Naive thymus-derived CD4-positive, alpha-beta T cell (primary cell): Measurements from ENCODE around the gene ITGB4. TPM values are rescaled to one million over a fixed set of nuclear protein-coding genes. Genes with fewer than 3 reads are reported as not detected.
A peak's percentile ranks its signal among the peaks of the same experiment; 100 is the strongest.

Source experiments
- ATAC-seq: fragments of 150-1000 bp; cut with Tn5 transposase; 2 replicates; pipeline ENCODE4 v1.10.0; 2021; ENCODE audit warnings: mild to moderate bottlenecking, moderate library complexity
- CTCF ChIA-PET: fragments of 350-600 bp; sonication (Branson Sonifier 250); formaldehyde crosslinking; loops from one replicate; lab custom pipeline; 2021; ENCODE audit warnings: antibody characterized with exemption; lab: Charles Lee
- POLR2A ChIA-PET: fragments of 350-600 bp; sonication (Branson Sonifier 250); formaldehyde crosslinking; loops from one replicate; lab custom pipeline; 2021; ENCODE audit warnings: antibody characterized with exemption, inconsistent platforms; lab: Charles Lee
- DNase-seq, 9 donors: peaks; one replicate each; pipeline versions ENCODE4 v3.0.0 to v3.0.0-alpha.2; 2020 to 2022; ENCODE audit warnings: mixed read lengths in 1 of 9
- H3K27ac ChIP-seq: one replicate; pipeline ENCODE4 v1.7.0; 2013; ENCODE audit warnings: mild to moderate bottlenecking, low read depth, low read length, moderate library complexity
- H3K27me3 ChIP-seq, 2 donors: one replicate each; pipeline ENCODE4 v1.7.0; 2013; ENCODE audit warnings: low read length in 2 of 2, mild to moderate bottlenecking in 2 of 2, moderate library complexity in 2 of 2; ENCODE audit not compliant: control insufficient read depth in 2 of 2, insufficient read depth in 2 of 2
- H3K36me3 ChIP-seq, 3 experiments: 1 replicate in 2 of 3; 2 replicates in 1 of 3; pipeline ENCODE4 v1.7.0; 2013; ENCODE audit warnings: low read length in 3 of 3, mild to moderate bottlenecking in 3 of 3, moderate library complexity in 1 of 3; ENCODE audit not compliant: insufficient read depth in 3 of 3, control insufficient read depth in 2 of 3
- H3K4me1 ChIP-seq, 2 donors: one replicate each; pipeline ENCODE4 v1.7.0; 2013; ENCODE audit warnings: low read length in 2 of 2, mild to moderate bottlenecking in 2 of 2, moderate library complexity in 1 of 2; ENCODE audit not compliant: control insufficient read depth in 2 of 2, insufficient read depth in 2 of 2
- H3K4me3 ChIP-seq: 2 replicates; pipeline ENCODE4 v1.7.0; 2013; ENCODE audit warnings: mild to moderate bottlenecking, low read length
- H3K9me3 ChIP-seq, 3 experiments: 1 replicate in 2 of 3; 2 replicates in 1 of 3; pipeline ENCODE4 v1.7.0; 2013; ENCODE audit warnings: low read length in 3 of 3; ENCODE audit not compliant: control insufficient read depth in 2 of 3
- H3K27ac Mint-ChIP-seq, 9 donors: one replicate each; pipeline ENCODE4 v1.8.0; 2020 to 2022; ENCODE audit warnings: mixed read lengths in 9 of 9, mild to moderate bottlenecking in 8 of 9, moderate library complexity in 5 of 9, inconsistent platforms in 2 of 9
- H3K27me3 Mint-ChIP-seq, 5 donors: one replicate each; pipeline ENCODE4 v1.8.0; 2021 to 2022; ENCODE audit warnings: mixed read lengths in 5 of 5, mild to moderate bottlenecking in 1 of 5
- H3K36me3 Mint-ChIP-seq, 5 donors: one replicate each; pipeline ENCODE4 v1.8.0; 2020 to 2022; ENCODE audit warnings: mixed read lengths in 5 of 5, mild to moderate bottlenecking in 3 of 5, inconsistent platforms in 1 of 5
- H3K4me1 Mint-ChIP-seq, 7 donors: one replicate each; pipeline ENCODE4 v1.8.0; 2020 to 2022; ENCODE audit warnings: mixed read lengths in 7 of 7, mild to moderate bottlenecking in 3 of 7, inconsistent platforms in 1 of 7
- H3K4me3 Mint-ChIP-seq, 10 donors: one replicate each; pipeline ENCODE4 v1.8.0; 2020 to 2022; ENCODE audit warnings: mild to moderate bottlenecking in 10 of 10, mixed read lengths in 10 of 10, moderate library complexity in 6 of 10, inconsistent platforms in 2 of 10
- H3K9me3 Mint-ChIP-seq, 11 donors: one replicate each; pipeline ENCODE4 v1.8.0; 2020 to 2022; ENCODE audit warnings: mixed read lengths in 11 of 11, mild to moderate bottlenecking in 4 of 11, inconsistent platforms in 1 of 11, moderate library complexity in 1 of 11
- intact Hi-C, 2 donors: fragments of 100-400 bp; cut with micrococcal nuclease; formaldehyde crosslinking; loops; one replicate each; pipeline ENCODE4 v1.15.1; 2023
- polyA plus RNA-seq, 2 donors: library from polyadenylated mRNA; unstranded; fragments of 300-500 nt; fragmentation: Illumina TruSeq; gene quantifications; one replicate each; pipeline ENCODE4 v1.2.3, GENCODE V29; 2021
- total RNA-seq, 6 experiments: library from RNA in 5 of 6; stranded (reverse) in 5 of 6; gene quantifications; 1 replicate in 5 of 6; 2 replicates in 1 of 6; pipeline ENCODE4 v1.2.3 and lab custom pipeline; 2021 to 2026

The ITGB4 gene
- total and polyA plus RNA-seq, 7 experiments from 2014 or later: 0.09 to 1.8 (median 0.77) TPM

DNA sequence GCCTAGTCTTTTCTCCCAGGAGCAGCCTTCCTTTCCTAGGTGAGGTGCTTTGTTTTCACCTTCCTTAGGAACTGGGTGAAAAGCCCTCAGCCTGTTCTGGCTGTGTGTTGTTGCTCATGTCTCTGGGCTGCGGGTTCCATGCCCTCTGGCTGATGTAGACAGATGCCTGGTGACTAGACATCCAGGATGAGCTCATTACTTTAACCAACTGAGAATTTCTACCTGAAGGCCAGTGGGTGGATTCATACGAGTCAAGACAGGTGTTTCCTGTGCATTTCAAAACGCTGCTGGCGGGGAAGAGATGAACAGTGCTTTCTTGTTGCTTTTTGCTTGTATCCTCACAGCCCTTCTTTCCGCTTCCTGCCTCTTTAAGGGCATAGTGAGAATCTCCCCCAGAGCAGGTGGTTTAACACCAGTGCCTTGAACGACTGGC lies 31.8 kb upstream of the ITGB4 start:
- Mint-ChIP-seq H3K27ac (peak overlapping the region; percentile 78 to 95 (median 93)), H3K27me3 (no peaks in the 10 kb centered on the region), H3K9me3 (no peaks in the 10 kb centered on the region), H3K36me3 (peaks cover 0 to 23% (median 4%) of the 10 kb centered on the region in 5 donors), H3K4me1 (peaks cover 39 to 69% (median 59%) of the 10 kb centered on the region in 7 donors), H3K4me3 (peak overlapping the region; percentile 52 to 83 (median 68))
- H3K36me3 ChIP-seq: peaks cover 0 to 44% (median 0%) of the 10 kb centered on the region in 3 experiments
- no peaks in the 10 kb centered on the region for H3K9me3 ChIP-seq
- H3K27me3 ChIP-seq: no peaks in the 10 kb centered on the region
- ATAC-seq (peak; percentile 86), DNase-seq (peak in 8 of 9 donors; percentile 31 to 85 (median 80))
- H3K4me3 ChIP-seq: no peak overlapping the region
- POLR2A ChIA-PET: interaction anchor here (0.6 to 1.8 kb wide), 4 partner anchors 21 to 154 kb away, joined by 3 to 6 read pairs (median 4); partner anchors contain the start of genes ITGB4, RECQL5 and SAP30BP
- CTCF ChIA-PET: interaction anchor here (2.5 kb wide), 1 partner anchor 59 kb away, joined by 16 read pairs; no protein-coding TSS in a partner anchor
- peaks cover 0 to 31% of the 10 kb centered on the region in 2 donors for H3K4me1 ChIP-seq
- peak overlapping the region; percentile 69 for H3K27ac ChIP-seq
- intact Hi-C loops: loop anchor here in 1 of 2 donors (1.0 to 2.0 kb wide), 2 partner anchors 15 to 31 kb away; no protein-coding TSS in a partner anchor

DNA sequence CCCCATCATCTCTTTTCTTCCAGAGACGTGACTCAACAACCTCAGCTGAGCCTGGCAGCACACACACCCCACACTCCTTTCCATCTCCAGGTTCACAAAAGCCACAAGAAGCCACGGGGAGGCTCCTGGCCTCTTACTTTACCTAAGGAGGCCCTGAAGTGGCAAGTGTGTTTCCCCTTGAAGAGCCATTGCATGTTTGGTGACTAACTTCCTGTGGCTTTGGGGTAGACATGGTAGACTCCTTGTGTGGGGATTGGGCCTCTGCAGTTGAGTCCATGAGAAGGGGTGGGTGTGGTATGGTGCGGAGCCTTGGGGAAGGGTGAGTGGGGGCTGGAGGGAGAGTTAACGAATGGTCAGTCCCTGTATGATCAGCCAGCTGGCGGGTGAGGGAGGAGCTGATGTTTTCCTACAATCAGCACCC lies 29.9 kb upstream of the ITGB4 start:
- peaks cover 0 to 31% of the 10 kb centered on the region in 2 donors for H3K4me1 ChIP-seq
- H3K4me3 ChIP-seq: no peak overlapping the region
- peaks cover 0 to 24% (median 9%) of the 10 kb centered on the region in 5 donors for H3K36me3 Mint-ChIP-seq
- peak overlapping the region in 3 of 10 donors; percentile 16 to 39 (median 29) for H3K4me3 Mint-ChIP-seq
- intact Hi-C loops: no loop called here
- no peak for ATAC-seq
- H3K9me3 Mint-ChIP-seq: no peaks in the 10 kb centered on the region
- no peaks in the 10 kb centered on the region for H3K27me3 ChIP-seq
- ChIA-PET CTCF (interaction anchor here (0.6 kb wide), 1 partner anchor 374 kb away, joined by 4 read pairs; no protein-coding TSS in a partner anchor), POLR2A (interaction anchor here (1.0 to 1.2 kb wide), 2 partner anchors 8 to 47 kb away, joined by 3 to 4 read pairs; no protein-coding TSS in a partner anchor)
- H3K9me3 ChIP-seq: no peaks in the 10 kb centered on the region
- peaks cover 33 to 56% (median 50%) of the 10 kb centered on the region in 7 donors for H3K4me1 Mint-ChIP-seq
- H3K27me3 Mint-ChIP-seq: no peaks in the 10 kb centered on the region
- no peak overlapping the region for H3K27ac ChIP-seq
- DNase-seq: peak in 1 of 9 donors; percentile 59
- H3K36me3 ChIP-seq: peaks cover 0 to 57% (median 5%) of the 10 kb centered on the region in 3 experiments
- H3K27ac Mint-ChIP-seq: peak overlapping the region; percentile 12 to 86 (median 70)

DNA sequence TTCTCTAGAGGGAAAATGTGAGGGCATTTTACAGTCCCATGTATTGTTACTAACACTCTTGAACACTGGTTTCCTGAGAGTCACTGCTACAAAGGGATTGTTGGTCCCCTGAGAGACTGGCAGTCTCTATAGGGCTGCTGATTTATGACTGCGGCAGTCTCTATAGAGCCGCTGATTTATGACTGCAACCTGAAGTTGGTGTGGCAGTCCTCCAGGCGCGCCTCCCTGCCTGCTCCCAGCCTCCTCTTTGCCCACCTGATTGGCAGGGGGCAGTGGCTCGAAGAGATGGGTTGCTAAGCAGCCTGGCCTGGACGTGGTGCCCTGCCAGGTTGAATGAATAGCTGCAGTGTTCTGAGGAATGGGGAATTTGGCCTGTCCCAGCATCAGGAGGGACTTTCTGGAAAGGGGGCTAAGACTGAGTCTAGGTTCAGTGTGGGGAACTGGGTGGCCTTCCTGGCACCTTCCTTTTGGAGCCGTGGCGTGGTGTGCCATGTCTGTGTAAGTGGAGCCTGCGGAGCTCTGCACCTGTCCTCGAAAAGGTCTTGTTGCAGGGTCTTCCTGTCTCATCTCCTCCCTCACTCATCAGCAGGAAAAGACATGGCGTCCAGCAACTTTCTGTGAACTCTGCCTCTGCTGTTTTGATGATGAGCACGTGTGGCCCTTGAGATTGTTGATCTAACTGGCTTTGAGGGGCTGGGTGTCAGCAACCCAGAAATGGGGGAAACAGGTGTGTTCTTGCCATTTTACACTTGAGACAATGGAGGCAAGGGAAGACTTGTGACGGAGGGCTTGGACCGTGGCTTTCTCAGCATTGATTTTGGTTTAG lies 29.2 kb upstream of the ITGB4 start:
- peaks cover 32 to 52% (median 49%) of the 10 kb centered on the region in 7 donors for H3K4me1 Mint-ChIP-seq
- Histone ChIP-seq H3K4me1 (peaks cover 0 to 31% of the 10 kb centered on the region in 2 donors), H3K27me3 (no peaks in the 10 kb centered on the region), H3K4me3 (no peak overlapping the region), H3K27ac (no peak overlapping the region), H3K36me3 (peaks cover 0 to 63% (median 5%) of the 10 kb centered on the region in 3 experiments), H3K9me3 (no peaks in the 10 kb centered on the region)
- peaks cover 0 to 24% (median 9%) of the 10 kb centered on the region in 5 donors for H3K36me3 Mint-ChIP-seq
- DNase-seq (no peak), ATAC-seq (no peak)
- intact Hi-C loops: no loop called here
- ChIA-PET CTCF (interaction anchor here (0.6 to 1.0 kb wide), 2 partner anchors 38 to 59 kb away, joined by 3 read pairs; partner anchors contain the start of gene SMIM5), POLR2A (interaction anchor here (0.7 to 1.2 kb wide), 4 partner anchors 8 to 76 kb away, joined by 3 to 4 read pairs (median 3); partner anchors contain the start of genes RECQL5 and SAP30BP)
- H3K27ac Mint-ChIP-seq: peak overlapping the region; percentile 41 to 86 (median 72)
- no peaks in the 10 kb centered on the region for H3K27me3 Mint-ChIP-seq
- no peaks in the 10 kb centered on the region for H3K9me3 Mint-ChIP-seq
- peak overlapping the region in 3 of 10 donors; percentile 16 to 39 (median 29) for H3K4me3 Mint-ChIP-seq

DNA sequence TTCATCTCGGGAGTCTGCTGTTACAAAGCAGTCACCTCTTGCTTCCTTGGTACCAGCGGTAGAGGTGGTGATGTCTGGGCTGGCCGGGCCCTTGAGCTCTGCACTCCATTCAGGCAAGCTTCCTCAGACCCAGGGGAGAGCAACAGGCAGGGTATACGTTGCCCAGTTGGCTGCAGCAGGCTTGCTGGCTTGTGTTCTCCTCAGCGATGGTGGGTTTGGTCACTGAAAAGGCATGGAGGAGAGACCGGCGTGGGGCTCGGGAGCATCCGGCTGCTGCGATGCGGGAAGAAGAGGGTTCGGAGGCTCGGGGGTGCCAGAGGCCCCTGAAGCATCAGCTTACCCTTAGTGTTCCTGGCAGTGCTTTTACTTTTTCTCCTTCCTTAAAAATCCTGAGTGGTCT lies 28.3 kb upstream of the ITGB4 start:
- Histone ChIP-seq H3K4me1 (peaks cover 0 to 28% of the 10 kb centered on the region in 2 donors), H3K27ac (no peak overlapping the region), H3K9me3 (no peaks in the 10 kb centered on the region), H3K27me3 (no peaks in the 10 kb centered on the region), H3K36me3 (peaks cover 5 to 72% (median 8%) of the 10 kb centered on the region in 3 experiments), H3K4me3 (no peak overlapping the region)
- Mint-ChIP-seq H3K27me3 (no peaks in the 10 kb centered on the region), H3K36me3 (peaks cover 0 to 24% (median 9%) of the 10 kb centered on the region in 5 donors), H3K4me1 (peaks cover 26 to 44% (median 43%) of the 10 kb centered on the region in 7 donors), H3K9me3 (no peaks in the 10 kb centered on the region), H3K4me3 (no peak overlapping the region), H3K27ac (no peak overlapping the region)
- no peak for ATAC-seq
- ChIA-PET CTCF (interaction anchor here (0.6 to 1.0 kb wide), 3 partner anchors 37 to 313 kb away, joined by 3 to 4 read pairs (median 3); partner anchors contain the start of gene SMIM5), POLR2A (interaction anchor here (1.2 kb wide), 1 partner anchor 26 kb away, joined by 3 read pairs; the partner anchor contains the start of genes RECQL5 and SAP30BP)
- DNase-seq: no peak
- intact Hi-C loops: no loop called here

DNA sequence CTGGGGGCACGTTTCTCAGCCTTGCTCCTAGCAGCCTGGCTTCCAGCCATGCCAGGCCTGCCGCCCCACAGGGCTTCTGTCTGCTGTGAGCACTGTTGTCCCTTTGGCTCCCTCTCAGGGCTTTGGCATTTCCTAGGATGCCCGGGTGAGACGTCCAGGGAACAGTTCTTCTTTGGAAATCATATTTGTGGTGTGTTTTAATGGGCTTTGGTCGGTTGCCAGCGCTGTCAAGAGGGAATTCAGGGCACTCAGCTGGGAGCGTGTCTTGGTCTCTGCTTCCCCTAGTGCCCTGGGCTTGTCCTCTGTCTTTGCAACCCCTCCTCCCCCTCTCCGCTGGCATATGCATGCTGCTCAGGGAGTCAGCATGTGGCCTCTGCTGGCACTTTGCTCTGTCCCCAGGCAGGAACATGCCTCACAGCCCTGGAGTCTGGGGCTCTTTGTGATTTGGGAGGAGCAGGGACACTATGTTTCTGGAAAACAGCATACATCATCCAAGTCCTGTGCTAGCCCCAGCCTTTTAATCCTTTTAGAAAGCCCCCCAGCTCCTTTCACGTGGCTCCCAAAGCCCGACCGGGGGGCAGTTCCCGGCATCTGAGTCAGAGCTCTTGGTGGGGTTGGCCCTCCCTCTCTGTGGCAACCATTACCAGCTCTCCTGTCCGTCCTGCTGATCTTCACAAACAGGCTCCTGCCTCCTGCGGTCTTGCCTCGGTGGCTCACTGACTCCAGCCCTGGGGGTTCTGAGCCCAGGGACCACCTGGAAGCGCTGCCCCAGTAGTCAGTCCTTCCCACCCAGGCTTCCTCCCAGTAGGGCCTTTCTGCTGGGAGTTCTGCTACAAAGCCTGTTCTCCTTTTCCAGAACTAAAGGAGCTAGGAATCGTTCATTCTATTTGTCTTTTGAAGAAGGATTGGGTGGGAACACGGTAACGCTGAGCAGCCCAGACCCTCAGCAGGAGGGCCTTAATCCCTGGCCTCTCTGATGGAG lies 27.5 kb upstream of the ITGB4 start:
- ChIA-PET POLR2A (no interaction called here), CTCF (interaction anchor here (0.5 to 1.1 kb wide), 4 partner anchors 15 to 312 kb away, joined by 3 to 4 read pairs (median 3); partner anchors contain the start of gene SMIM5)
- intact Hi-C loops: no loop called here
- DNase-seq (no peak), ATAC-seq (no peak)
- peaks cover 24 to 36% (median 35%) of the 10 kb centered on the region in 7 donors for H3K4me1 Mint-ChIP-seq
- H3K4me1 ChIP-seq: peaks cover 0 to 20% of the 10 kb centered on the region in 2 donors
- no peaks in the 10 kb centered on the region for H3K9me3 ChIP-seq
- H3K4me3 ChIP-seq: no peak overlapping the region
- H3K9me3 Mint-ChIP-seq: no peaks in the 10 kb centered on the region
- no peak overlapping the region for H3K27ac ChIP-seq
- H3K27me3 Mint-ChIP-seq: no peaks in the 10 kb centered on the region
- no peaks in the 10 kb centered on the region for H3K27me3 ChIP-seq
- H3K27ac Mint-ChIP-seq: no peak overlapping the region
- peaks cover 5 to 77% (median 8%) of the 10 kb centered on the region in 3 experiments for H3K36me3 ChIP-seq
- H3K4me3 Mint-ChIP-seq: no peak overlapping the region
- peaks cover 0 to 24% (median 9%) of the 10 kb centered on the region in 5 donors for H3K36me3 Mint-ChIP-seq
